HG02678 (cell line): ENCODE results near the gene GNA12.

Experiments
- ATAC-seq: cut with Tn5 transposase; IDR thresholded peaks from one replicate; pipeline ENCODE4 v1.9.1; 2021; ENCODE audit warnings: mild to moderate bottlenecking, moderate library complexity; ENCODE audit not compliant: unreplicated experiment

Gene GNA12

GRCh38 chr7:2805213-2805944, 38.7 kb downstream of the GNA12 start:
- no peak for ATAC-seq

- ATAC-seq: no peak
Observed at GRCh38 chr7:2804227-2804763, 39.8 kb downstream of the GNA12 start.

- no peak for ATAC-seq
Observed at GRCh38 chr7:2803755-2804154, 40.4 kb downstream of the GNA12 start.

- no peak for ATAC-seq
Observed at GRCh38 chr7:2803342-2803692, 40.8 kb downstream of the GNA12 start.

GRCh38 chr7:2802504-2803341, 41.4 kb downstream of the GNA12 start:
- ATAC-seq: no peak

GRCh38 chr7:2802101-2802500, 42.0 kb downstream of the GNA12 start:
- ATAC-seq: no peak

GRCh38 chr7:2800931-2801688, 43.0 kb downstream of the GNA12 start:
- no peak for ATAC-seq

GRCh38 chr7:2800220-2800930, 43.7 kb downstream of the GNA12 start:
- ATAC-seq: no peak

- ATAC-seq: no peak
Observed at GRCh38 chr7:2799253-2799652, 44.9 kb downstream of the GNA12 start.

GRCh38 chr7:2798669-2799068, 45.4 kb downstream of the GNA12 start:
- no peak for ATAC-seq

- ATAC-seq: no peak
Observed at GRCh38 chr7:2796358-2797352, 47.5 kb downstream of the GNA12 start.

GRCh38 chr7:2795906-2796305, 48.2 kb downstream of the GNA12 start:
- ATAC-seq: no peak

GRCh38 chr7:2794836-2795636, 49.1 kb downstream of the GNA12 start:
- no peak for ATAC-seq

- ATAC-seq: no peak
Observed at GRCh38 chr7:2792856-2793487, 51.1 kb downstream of the GNA12 start.

- ATAC-seq: no peak
Observed at GRCh38 chr7:2792235-2792634, 51.9 kb downstream of the GNA12 start.

GRCh38 chr7:2791390-2791789, 52.7 kb downstream of the GNA12 start:
- no peak for ATAC-seq

- ATAC-seq: no peak
Observed at GRCh38 chr7:2787251-2787951, 56.7 kb downstream of the GNA12 start.
